Measurements from ENCODE around the gene TBL1XR1. TPM values are rescaled to one million over a fixed set of nuclear protein-coding genes. Genes with fewer than 3 reads are reported as not detected.

The TBL1XR1 gene
- total RNA-seq, 2 experiments from 2014 or later: 143 to 214 TPM

GRCh38 chr3:177065285-177066033, 131.8 kb downstream of the TBL1XR1 start:
- no peak overlapping the region for H3K27ac Mint-ChIP-seq
- DNase-seq (no peak), ATAC-seq (no peak)
- H3K27me3 Mint-ChIP-seq: no peaks in the 10 kb centered on the region
- peaks cover 34% of the 10 kb centered on the region for H3K36me3 Mint-ChIP-seq
- CTCF ChIA-PET: interaction anchor here (1.3 kb wide), 1 partner anchor 10 kb away, joined by 4 read pairs; no protein-coding TSS in a partner anchor
- no peak overlapping the region for H3K4me3 Mint-ChIP-seq
- peaks cover 24% of the 10 kb centered on the region for H3K4me1 Mint-ChIP-seq
- no peaks in the 10 kb centered on the region for H3K9me3 Mint-ChIP-seq (ENCODE audit: low read depth)

GRCh38 chr3:177062052-177062732, 135.1 kb downstream of the TBL1XR1 start:
- ATAC-seq: no peak
- Mint-ChIP-seq H3K36me3 (peaks cover 37% of the 10 kb centered on the region), H3K4me1 (peaks cover 26% of the 10 kb centered on the region), H3K9me3 (ENCODE audit: low read depth) (no peaks in the 10 kb centered on the region), H3K27ac (no peak overlapping the region), H3K4me3 (no peak overlapping the region), H3K27me3 (no peaks in the 10 kb centered on the region)
- no peak for DNase-seq
- CTCF ChIA-PET: no interaction called here

DNA sequence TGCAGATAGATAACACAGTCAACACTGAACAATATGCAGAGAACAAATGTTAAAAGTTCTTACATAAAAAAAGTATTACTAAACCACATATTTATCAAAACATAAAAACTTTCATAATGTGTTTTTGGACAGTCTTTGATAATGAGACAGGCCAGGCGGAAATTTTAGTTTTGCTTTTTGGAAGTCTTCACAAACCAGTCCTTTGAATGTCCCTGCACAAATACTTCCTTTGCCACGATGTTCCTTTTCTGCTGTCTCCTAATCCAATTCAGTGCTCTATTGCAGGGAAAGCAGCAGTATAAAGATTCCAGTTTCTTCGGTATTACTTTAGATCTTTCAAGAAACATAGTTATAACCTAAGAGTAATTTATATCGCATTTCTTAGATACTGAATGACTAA, 135.9 kb downstream of the TBL1XR1 start:
- Mint-ChIP-seq H3K27ac (no peak overlapping the region), H3K4me3 (no peak overlapping the region), H3K36me3 (peaks cover 36% of the 10 kb centered on the region), H3K9me3 (ENCODE audit: low read depth) (no peaks in the 10 kb centered on the region), H3K27me3 (no peaks in the 10 kb centered on the region), H3K4me1 (peaks cover 21% of the 10 kb centered on the region)
- DNase-seq (no peak), ATAC-seq (no peak)
- CTCF ChIA-PET: no interaction called here

- Mint-ChIP-seq H3K9me3 (ENCODE audit: low read depth) (no peaks in the 10 kb centered on the region), H3K27me3 (no peaks in the 10 kb centered on the region), H3K4me3 (no peak overlapping the region), H3K4me1 (peaks cover 21% of the 10 kb centered on the region), H3K27ac (no peak overlapping the region), H3K36me3 (peaks cover 35% of the 10 kb centered on the region)
- CTCF ChIA-PET: interaction anchor here (1.0 kb wide), 1 partner anchor 9 kb away, joined by 4 read pairs; no protein-coding TSS in a partner anchor
- ATAC-seq (no peak), DNase-seq (no peak)
These were observed 136.8 kb downstream of the TBL1XR1 start for GRCh38 chr3:177060492-177060891.

GRCh38 chr3:177058648-177059047, 138.6 kb downstream of the TBL1XR1 start:
- Mint-ChIP-seq H3K4me1 (peaks cover 24% of the 10 kb centered on the region), H3K27me3 (no peaks in the 10 kb centered on the region)
- CTCF ChIA-PET: interaction anchor here (0.8 kb wide), 1 partner anchor 167 kb away, joined by 3 read pairs; no protein-coding TSS in a partner anchor

DNA sequence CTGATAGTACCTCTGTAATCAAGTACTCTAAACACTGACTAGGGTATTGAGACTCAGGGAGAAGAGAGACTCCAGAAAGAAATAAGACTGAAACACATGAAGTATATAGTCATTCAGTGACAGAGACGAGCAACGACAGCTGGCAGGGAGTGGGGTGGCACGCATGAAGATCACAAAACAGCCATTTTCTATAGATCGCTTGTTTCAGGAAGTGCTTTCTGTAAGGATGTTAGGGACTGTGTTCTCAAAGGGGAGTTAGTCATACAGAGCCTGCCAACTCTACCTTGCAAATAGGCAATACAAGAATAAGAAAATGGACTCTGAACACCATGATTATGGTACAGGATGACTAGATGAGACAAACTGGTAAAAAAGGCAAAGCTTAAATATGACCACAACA, 139.5 kb downstream of the TBL1XR1 start:
- H3K27me3 Mint-ChIP-seq: no peaks in the 10 kb centered on the region
- H3K4me3 Mint-ChIP-seq: no peak overlapping the region
- peaks cover 24% of the 10 kb centered on the region for H3K4me1 Mint-ChIP-seq
- no peak overlapping the region for H3K27ac Mint-ChIP-seq
- DNase-seq: peak; percentile 65
- ATAC-seq: peak; percentile 88
- peaks cover 28% of the 10 kb centered on the region for H3K36me3 Mint-ChIP-seq
- CTCF ChIA-PET: interaction anchor here (0.8 kb wide), 1 partner anchor 168 kb away, joined by 3 read pairs; no protein-coding TSS in a partner anchor
- H3K9me3 Mint-ChIP-seq (ENCODE audit: low read depth): no peaks in the 10 kb centered on the region

More at GRCh38 chr3:177058648-177059047, 138.6 kb downstream of the TBL1XR1 start:
- DNase-seq (no peak), ATAC-seq (no peak)
- Mint-ChIP-seq H3K36me3 (peaks cover 31% of the 10 kb centered on the region), H3K27ac (no peak overlapping the region), H3K4me3 (no peak overlapping the region), H3K9me3 (ENCODE audit: low read depth) (no peaks in the 10 kb centered on the region)

- H3K9me3 Mint-ChIP-seq (ENCODE audit: low read depth): no peaks in the 10 kb centered on the region
These were observed 140.4 kb downstream of the TBL1XR1 start for GRCh38 chr3:177056927-177057326.

GRCh38 chr3:177055605-177056571, 141.4 kb downstream of the TBL1XR1 start:
- Mint-ChIP-seq H3K4me1 (peaks cover 24% of the 10 kb centered on the region), H3K4me3 (no peak overlapping the region), H3K9me3 (ENCODE audit: low read depth) (no peaks in the 10 kb centered on the region), H3K27me3 (no peaks in the 10 kb centered on the region), H3K27ac (no peak overlapping the region), H3K36me3 (peaks cover 15% of the 10 kb centered on the region)
- ATAC-seq: no peak
- CTCF ChIA-PET: no interaction called here
- no peak for DNase-seq

More at GRCh38 chr3:177056927-177057326, 140.4 kb downstream of the TBL1XR1 start:
- DNase-seq (no peak), ATAC-seq (no peak)
- Mint-ChIP-seq H3K4me1 (peaks cover 22% of the 10 kb centered on the region), H3K27ac (no peak overlapping the region), H3K4me3 (no peak overlapping the region), H3K27me3 (no peaks in the 10 kb centered on the region), H3K36me3 (peaks cover 22% of the 10 kb centered on the region)
- CTCF ChIA-PET: interaction anchor here (0.6 kb wide), 1 partner anchor 123 kb away, joined by 3 read pairs; no protein-coding TSS in a partner anchor

DNA sequence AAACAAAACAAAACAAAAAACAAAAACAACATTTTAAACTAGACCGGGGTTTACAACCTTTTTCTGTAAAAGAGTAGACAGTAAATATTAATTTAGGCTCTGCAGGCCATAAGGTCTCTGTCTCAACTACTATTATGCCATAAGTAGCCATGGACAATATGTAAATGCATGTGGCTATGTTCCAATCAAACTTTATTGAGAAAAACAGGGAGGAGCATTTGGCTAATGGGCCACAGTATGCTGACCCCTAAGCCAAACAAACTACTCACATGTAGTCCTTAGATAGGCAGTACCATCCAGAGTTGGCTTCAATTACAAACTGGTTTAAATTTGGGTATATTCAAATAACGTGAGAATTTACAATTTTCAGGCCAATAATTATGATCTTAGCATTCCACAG, 144.2 kb downstream of the TBL1XR1 start:
- CTCF ChIA-PET: interaction anchor here (2.0 to 2.6 kb wide), 2 partner anchors 18 to 306 kb away, joined by 7 to 11 read pairs; no protein-coding TSS in a partner anchor
- H3K4me3 Mint-ChIP-seq: no peak overlapping the region
- no peak overlapping the region for H3K27ac Mint-ChIP-seq
- H3K36me3 Mint-ChIP-seq: peaks cover 26% of the 10 kb centered on the region
- ATAC-seq: no peak
- DNase-seq: no peak
- H3K4me1 Mint-ChIP-seq: peaks cover 14% of the 10 kb centered on the region
- no peaks in the 10 kb centered on the region for H3K27me3 Mint-ChIP-seq
- no peaks in the 10 kb centered on the region for H3K9me3 Mint-ChIP-seq (ENCODE audit: low read depth)

- Mint-ChIP-seq H3K27me3 (no peaks in the 10 kb centered on the region), H3K27ac (peak overlapping the region; percentile 63), H3K4me3 (no peak overlapping the region), H3K4me1 (peaks cover 14% of the 10 kb centered on the region), H3K36me3 (peaks cover 37% of the 10 kb centered on the region), H3K9me3 (ENCODE audit: low read depth) (no peaks in the 10 kb centered on the region)
- DNase-seq (no peak), ATAC-seq (no peak)
- CTCF ChIA-PET: interaction anchor here (1.0 to 2.6 kb wide), 8 partner anchors 9 to 1193 kb away, joined by 3 to 11 read pairs (median 4); partner anchors contain the start of gene TBL1XR1
These were observed 145.9 kb downstream of the TBL1XR1 start for GRCh38 chr3:177051411-177051810.

DNA sequence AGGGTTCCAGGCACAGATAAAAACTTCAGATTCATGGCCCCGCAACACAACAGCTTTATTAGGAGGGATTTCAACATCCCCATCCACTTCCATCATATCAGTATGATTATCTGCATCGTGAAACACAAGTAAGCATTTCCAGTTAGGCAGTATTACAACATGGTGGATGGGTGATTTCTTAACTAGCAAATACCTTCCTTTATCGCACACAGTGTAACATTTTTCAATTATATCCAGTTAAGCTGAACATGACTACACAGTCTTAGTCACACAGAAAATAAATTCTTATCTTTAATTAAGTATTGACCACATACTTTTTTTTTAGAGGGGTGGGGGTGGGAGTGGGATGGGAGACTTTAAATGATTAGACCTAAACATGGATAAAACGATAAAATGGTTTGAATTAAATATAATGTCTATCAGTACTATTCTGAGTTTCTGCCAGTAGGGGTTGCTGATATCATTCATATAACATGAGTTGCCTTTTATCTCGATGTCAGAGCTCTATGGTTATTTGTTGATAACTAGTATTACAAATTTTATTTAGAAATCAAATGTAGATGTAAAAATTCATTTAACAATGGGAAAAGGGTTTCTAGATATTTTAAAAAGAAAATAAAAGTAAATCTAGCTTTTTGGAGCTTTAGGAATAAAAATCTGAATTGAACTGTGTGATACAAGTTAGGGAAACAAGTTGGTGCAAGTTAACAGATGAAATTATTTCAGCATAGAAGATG, 146.6 kb downstream of the TBL1XR1 start:
- Mint-ChIP-seq H3K4me3 (no peak overlapping the region), H3K27me3 (no peaks in the 10 kb centered on the region), H3K9me3 (ENCODE audit: low read depth) (no peaks in the 10 kb centered on the region), H3K36me3 (peaks cover 43% of the 10 kb centered on the region), H3K27ac (peak overlapping the region; percentile 37), H3K4me1 (peaks cover 12% of the 10 kb centered on the region)
- ATAC-seq: peak; percentile 64
- DNase-seq: no peak
- CTCF ChIA-PET: interaction anchor here (0.6 to 2.6 kb wide), 10 partner anchors 10 to 1193 kb away, joined by 3 to 11 read pairs (median 3); no protein-coding TSS in a partner anchor

DNA sequence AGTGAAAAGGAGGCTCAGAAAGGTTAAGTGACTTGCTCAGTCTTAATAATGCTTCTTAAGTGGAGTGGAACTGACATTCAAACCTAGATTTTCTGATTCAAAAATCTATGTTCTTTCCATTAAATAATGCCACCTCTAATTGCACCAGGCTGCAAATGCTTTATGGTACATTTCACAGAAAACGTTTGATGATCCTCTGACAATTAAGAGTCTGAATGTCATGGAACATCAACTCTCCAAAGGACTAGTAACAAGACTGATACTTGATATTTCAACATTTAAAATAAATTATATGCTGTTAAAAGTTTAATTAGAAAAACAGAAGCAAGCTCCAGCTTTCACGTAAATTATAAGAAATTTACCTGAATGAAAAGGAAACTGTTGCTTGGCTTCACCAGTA, 151.5 kb downstream of the TBL1XR1 start:
- Mint-ChIP-seq H3K27me3 (no peaks in the 10 kb centered on the region), H3K4me1 (peaks cover 21% of the 10 kb centered on the region), H3K9me3 (ENCODE audit: low read depth) (peaks cover 2% of the 10 kb centered on the region), H3K36me3 (peaks cover 71% of the 10 kb centered on the region), H3K27ac (no peak overlapping the region), H3K4me3 (no peak overlapping the region)
- ATAC-seq: no peak
- DNase-seq: no peak
- CTCF ChIA-PET: no interaction called here

Data from activated CD8-positive, alpha-beta memory T cell treated with anti-CD3 and anti-CD28 coated beads, Interleukin-2, amount 10 ng/mL, durations not matched to agents 7 days and 5 days (primary cell).